Measurements from ENCODE around the gene ICA1. TPM values are rescaled to one million over a fixed set of nuclear protein-coding genes. Genes with fewer than 3 reads are reported as not detected.

Gene ICA1
- total RNA-seq, 1 donor from 2014 or later, result 30.3 TPM

DNA sequence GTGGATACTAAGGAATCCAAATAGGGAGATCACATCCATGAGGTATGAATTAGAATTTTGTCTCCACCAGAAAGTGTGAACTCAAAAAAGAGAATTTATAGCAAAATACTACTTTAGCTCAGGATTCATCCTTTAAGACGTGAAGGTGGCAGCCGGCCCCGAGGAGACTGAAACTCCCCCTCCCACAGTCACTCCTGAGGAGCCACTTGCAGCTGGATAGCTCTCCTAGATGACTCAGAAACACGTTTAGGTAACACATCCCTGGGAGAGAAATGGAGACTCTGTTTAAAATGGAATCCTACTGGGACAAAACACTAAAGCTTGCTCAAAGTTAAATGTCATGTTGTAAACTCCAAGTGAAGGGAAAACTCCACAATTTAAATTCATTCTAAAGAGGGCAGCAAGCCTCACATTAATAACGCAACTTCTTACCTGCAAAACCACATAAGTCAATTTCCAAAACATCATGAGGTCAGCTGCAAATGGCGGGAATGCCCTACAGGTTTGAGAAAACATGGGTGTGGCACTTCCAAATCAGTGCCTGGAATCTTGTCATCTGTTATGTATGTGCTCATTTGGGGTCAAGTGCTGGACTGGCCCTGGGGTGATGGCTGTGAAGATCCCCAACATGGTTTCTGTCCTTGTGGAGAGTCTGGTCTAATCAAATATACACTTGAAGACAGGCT lies 46.2 kb downstream of the ICA1 start:
- TF ChIP-seq, protein P1, sequence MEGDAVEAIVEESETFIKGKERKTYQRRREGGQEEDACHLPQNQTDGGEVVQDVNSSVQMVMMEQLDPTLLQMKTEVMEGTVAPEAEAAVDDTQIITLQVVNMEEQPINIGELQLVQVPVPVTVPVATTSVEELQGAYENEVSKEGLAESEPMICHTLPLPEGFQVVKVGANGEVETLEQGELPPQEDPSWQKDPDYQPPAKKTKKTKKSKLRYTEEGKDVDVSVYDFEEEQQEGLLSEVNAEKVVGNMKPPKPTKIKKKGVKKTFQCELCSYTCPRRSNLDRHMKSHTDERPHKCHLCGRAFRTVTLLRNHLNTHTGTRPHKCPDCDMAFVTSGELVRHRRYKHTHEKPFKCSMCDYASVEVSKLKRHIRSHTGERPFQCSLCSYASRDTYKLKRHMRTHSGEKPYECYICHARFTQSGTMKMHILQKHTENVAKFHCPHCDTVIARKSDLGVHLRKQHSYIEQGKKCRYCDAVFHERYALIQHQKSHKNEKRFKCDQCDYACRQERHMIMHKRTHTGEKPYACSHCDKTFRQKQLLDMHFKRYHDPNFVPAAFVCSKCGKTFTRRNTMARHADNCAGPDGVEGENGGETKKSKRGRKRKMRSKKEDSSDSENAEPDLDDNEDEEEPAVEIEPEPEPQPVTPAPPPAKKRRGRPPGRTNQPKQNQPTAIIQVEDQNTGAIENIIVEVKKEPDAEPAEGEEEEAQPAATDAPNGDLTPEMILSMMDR (conservative IDR thresholded peaks at IDR 0.05; ENCODE audit: low read depth, low read length), result no peak
- DNase-seq (ENCODE audit: low read depth), result no peak
- no peak overlapping the region for H3K4me3 ChIP-seq (ENCODE audit: low read depth, low read length)

DNA sequence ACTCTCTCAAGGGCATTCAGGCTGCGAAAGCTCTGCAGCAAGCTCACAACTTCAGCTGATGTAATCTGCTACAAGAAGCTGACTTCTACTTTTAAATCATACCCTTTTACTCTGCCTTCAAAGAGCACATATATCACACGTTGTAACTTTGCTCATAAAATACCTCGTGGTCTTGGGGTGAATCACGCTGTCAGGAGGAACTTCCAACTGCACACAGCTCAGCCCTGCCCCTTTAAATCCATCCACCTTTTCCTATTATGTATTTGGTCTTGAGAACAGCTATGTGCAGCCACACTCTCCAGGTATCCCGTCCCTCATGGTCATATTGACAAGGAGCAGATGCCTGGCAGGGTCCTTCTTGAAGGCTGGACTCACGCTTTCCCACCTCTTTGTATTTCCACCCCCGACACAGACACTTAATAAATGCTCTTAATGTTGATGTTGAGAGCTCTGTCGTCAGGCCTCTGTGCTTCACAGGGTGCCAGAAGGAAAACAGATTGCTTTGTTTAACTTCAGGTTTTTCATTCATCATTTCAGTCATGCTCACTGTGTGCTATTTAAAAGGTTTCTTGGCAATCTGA lies 47.6 kb downstream of the ICA1 start:
- TF ChIP-seq, protein P1 (conservative IDR thresholded peaks at IDR 0.05; ENCODE audit: low read depth, low read length), result no peak

DNA sequence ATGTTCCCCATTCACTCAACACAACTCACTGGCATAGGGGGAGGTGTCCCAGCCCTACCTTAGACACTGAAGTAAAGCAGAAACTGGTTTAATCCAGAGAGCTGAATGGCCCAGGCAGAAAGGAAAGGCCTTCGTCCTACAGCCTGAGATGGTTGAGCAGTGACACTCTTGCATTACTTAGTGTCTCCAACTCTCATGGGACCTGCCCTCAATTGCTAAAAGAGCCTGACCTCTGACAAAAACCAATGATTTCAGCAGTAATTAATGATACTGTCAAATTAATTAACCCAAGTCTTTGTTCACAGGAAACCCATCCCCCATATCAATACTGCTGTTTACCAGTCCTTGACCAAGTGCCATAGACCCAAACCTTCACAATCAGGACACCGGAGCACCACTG lies 48.6 kb downstream of the ICA1 start:
- H3K4me3 ChIP-seq (ENCODE audit: low read depth, low read length), result no peak overlapping the region
- TF ChIP-seq, protein P1 (conservative IDR thresholded peaks at IDR 0.05; ENCODE audit: low read depth, low read length), result no peak
- no peak for DNase-seq (ENCODE audit: low read depth)

More for the DNA sequence above, 47.6 kb downstream of the ICA1 start:
- DNase-seq (ENCODE audit: low read depth), result no peak
- H3K4me3 ChIP-seq (ENCODE audit: low read depth, low read length), result no peak overlapping the region

DNA sequence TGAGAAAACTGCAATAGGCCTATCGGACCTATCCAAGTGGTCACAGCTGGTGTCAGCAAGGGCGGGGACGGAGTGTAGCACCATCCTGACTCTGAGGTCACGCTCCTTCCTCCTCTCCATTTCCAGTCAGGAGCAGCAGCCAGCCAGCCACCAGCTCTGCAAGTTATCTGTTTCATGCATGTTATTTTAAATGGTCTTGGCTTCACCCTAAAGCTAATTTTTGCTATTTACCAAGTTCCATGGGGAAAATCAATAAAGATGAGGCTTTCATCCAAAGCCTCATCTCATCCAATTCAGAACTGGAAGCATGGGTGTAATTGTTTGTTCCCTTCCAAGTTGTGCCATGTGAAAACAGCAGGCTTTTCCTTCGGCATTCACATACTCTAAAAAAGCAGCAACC lies 49.3 kb downstream of the ICA1 start:
- DNase-seq (ENCODE audit: low read depth), result no peak
- TF ChIP-seq, protein P1 (conservative IDR thresholded peaks at IDR 0.05; ENCODE audit: low read depth, low read length), result no peak
- no peak overlapping the region for H3K4me3 ChIP-seq (ENCODE audit: low read depth, low read length)

DNA sequence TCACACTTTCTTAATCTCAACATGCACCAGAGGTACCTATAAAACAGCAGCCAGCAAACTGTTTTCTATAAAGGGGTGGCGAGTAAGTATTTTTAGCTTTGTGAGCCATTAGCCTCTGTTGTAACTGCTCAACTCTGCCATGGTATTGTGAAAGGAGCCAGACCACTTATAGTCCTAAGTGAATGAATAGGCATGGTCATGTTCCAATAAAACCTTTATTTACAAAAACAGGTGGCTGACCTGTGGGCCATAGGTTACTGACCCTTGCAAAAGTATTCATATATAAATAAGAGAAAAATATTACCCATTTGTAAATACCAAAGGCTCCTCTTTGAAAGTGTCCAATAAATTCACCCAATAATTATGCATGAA lies 50.3 kb downstream of the ICA1 start:
- no peak for DNase-seq (ENCODE audit: low read depth)
- TF ChIP-seq, protein P1 (conservative IDR thresholded peaks at IDR 0.05; ENCODE audit: low read depth, low read length), result no peak
- no peak overlapping the region for H3K4me3 ChIP-seq (ENCODE audit: low read depth, low read length)

DNA sequence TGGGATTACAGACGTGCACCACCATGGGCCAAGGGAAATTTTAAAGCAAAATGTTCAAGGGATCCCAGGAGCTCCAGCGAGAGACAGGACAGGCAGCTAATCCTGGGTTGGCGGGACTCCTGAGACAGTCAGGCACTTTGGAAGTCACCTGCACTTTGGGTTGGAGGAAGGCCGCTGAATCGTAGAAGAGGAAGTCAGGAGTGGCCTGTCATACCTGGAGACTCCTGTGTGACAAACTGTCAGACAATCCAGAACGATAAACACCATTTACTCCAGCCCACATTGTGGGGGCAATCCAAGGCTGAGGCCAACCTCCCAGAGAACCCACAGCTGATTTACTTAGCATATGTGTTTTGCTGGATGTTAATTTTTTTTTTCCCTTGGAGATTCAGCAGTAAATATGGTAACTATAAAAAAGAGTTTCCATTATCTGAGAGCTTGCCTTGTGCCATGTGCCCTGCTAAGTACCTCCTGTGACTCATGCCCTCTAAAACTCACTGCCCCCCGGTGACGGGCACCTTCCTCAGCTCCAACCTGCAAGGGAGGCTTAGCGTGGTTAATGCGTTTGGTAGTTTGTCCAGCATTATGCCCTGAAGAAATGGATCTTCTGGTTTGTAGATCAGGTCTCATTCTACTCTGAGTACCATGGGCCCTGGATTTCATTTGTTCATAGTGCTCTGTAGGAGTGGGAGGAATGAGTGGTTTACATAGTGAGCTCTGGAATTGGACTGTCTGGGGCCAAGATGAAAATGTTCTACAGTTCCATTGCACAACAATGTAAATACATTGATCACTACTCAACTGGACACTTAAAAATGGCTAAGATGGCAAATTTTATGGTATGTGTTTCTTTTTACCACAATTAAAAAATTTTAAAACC lies 50.9 kb downstream of the ICA1 start:
- TF ChIP-seq, protein P1 (conservative IDR thresholded peaks at IDR 0.05; ENCODE audit: low read depth, low read length), result no peak
- H3K4me3 ChIP-seq (ENCODE audit: low read depth, low read length), result no peak overlapping the region
- DNase-seq (ENCODE audit: low read depth), result no peak
